ENCODE data around the gene P3H1. TPM values are rescaled to one million over a fixed set of nuclear protein-coding genes. Genes with fewer than 3 reads are reported as not detected.
"Not testable (repeated sequence)": the region's sequence is repeated elsewhere in the genome, so short reads cannot be mapped to it uniquely, and the experiment has no call there.

Gene P3H1
- total RNA-seq, 1 donor from 2014 or later, result 74.8 TPM

GRCh38 chr1:42768172-42768571, 1.3 kb upstream of the P3H1 start:
- DNase-seq, result no peak

GRCh38 chr1:42767510-42768000, 727 bp upstream of the P3H1 start:
- no peak for DNase-seq

- peak; percentile 73 for DNase-seq
Measured at GRCh38 chr1:42765832-42766740, 742 bp downstream of the P3H1 start.

- no peak for DNase-seq
Measured at GRCh38 chr1:42765269-42765668, 1.6 kb downstream of the P3H1 start.

- DNase-seq, result no peak
Measured at GRCh38 chr1:42762269-42762668, 4.6 kb downstream of the P3H1 start.

GRCh38 chr1:42761567-42761966, 5.3 kb downstream of the P3H1 start:
- DNase-seq, result no peak

- no peak for DNase-seq
Measured at GRCh38 chr1:42759114-42759513, 7.7 kb downstream of the P3H1 start.

- DNase-seq, result no peak
Measured at GRCh38 chr1:42758641-42759040, 8.2 kb downstream of the P3H1 start.

GRCh38 chr1:42757892-42758275, 8.9 kb downstream of the P3H1 start:
- no peak for DNase-seq

- DNase-seq, result no peak
Measured at GRCh38 chr1:42756956-42757891, 9.6 kb downstream of the P3H1 start.

GRCh38 chr1:42753070-42753469, 13.8 kb downstream of the P3H1 start:
- DNase-seq, result no peak

- no peak for DNase-seq
Measured at GRCh38 chr1:42752284-42752683, 14.5 kb downstream of the P3H1 start.

GRCh38 chr1:42751511-42752070, 15.2 kb downstream of the P3H1 start:
- DNase-seq, result not testable (repeated sequence)

- DNase-seq, result no peak
Measured at GRCh38 chr1:42750041-42750440, 16.8 kb downstream of the P3H1 start.

GRCh38 chr1:42748461-42749410, 18.1 kb downstream of the P3H1 start:
- no peak for DNase-seq

- no peak for DNase-seq
Measured at GRCh38 chr1:42748021-42748420, 18.8 kb downstream of the P3H1 start.

- DNase-seq, result no peak
Measured at GRCh38 chr1:42747125-42747524, 19.7 kb downstream of the P3H1 start.

GRCh38 chr1:42746436-42747105, 20.3 kb downstream of the P3H1 start:
- no peak for DNase-seq

- DNase-seq, result no peak
Measured at GRCh38 chr1:42745851-42746250, 21.0 kb downstream of the P3H1 start.

GRCh38 chr1:42744148-42744413, 22.7 kb downstream of the P3H1 start:
- DNase-seq, result no peak

Measured in skin of body (tissue), 2 donors.